Bronchial epithelial cell (primary cell): ENCODE data around the gene RABGAP1L. TPM values are rescaled to one million over a fixed set of nuclear protein-coding genes. Genes with fewer than 3 reads are reported as not detected.
A peak's percentile ranks its signal among the peaks of the same experiment; 100 is the strongest.
"Not testable (repeated sequence)": the region's sequence is repeated elsewhere in the genome, so short reads cannot be mapped to it uniquely, and the experiment has no call there.

Experiments used
- DNase-seq: peaks from one replicate; pipeline ENCODE4 v3.0.0-alpha.2; 2010; ENCODE audit warnings: low read depth
- FAIRE-seq: peaks from 2 replicates; lab custom pipeline; 2011; peaks lifted over from hg19 to GRCh38; lab: Jason Lieb, UNC
- H3K27me3 ChIP-seq: 2 replicates; pipeline ENCODE4 v1.5.1; 2011; ENCODE audit warnings: low read length; ENCODE audit not compliant: control insufficient read depth, insufficient read depth
- H3K36me3 ChIP-seq: 2 replicates; pipeline ENCODE4 v1.5.1; 2011; ENCODE audit warnings: low read length; ENCODE audit not compliant: control insufficient read depth, insufficient read depth
- H3K4me3 ChIP-seq: 2 replicates; pipeline ENCODE4 v1.5.1; 2011; ENCODE audit warnings: mild to moderate bottlenecking, low read depth, low read length, control low read depth
- total RNA-seq: library from RNA; depleted of rRNA; stranded (reverse); fragments of >200 nt; gene quantifications from 2 replicates; pipeline ENCODE4 v1.2.1, GENCODE V29; 2014
- TF ChIP-seq, protein P1 (sequence below): IDR thresholded peaks from 2 replicates; pipeline ENCODE4 v1.5.1; 2011; ENCODE audit warnings: mild to moderate bottlenecking, moderate library complexity, low read length, control low read depth, inconsistent platforms; ENCODE audit not compliant: insufficient read depth, severe bottlenecking

RABGAP1L gene
- total RNA-seq, 1 donor from 2014 or later: 37.4 TPM

- DNase-seq (peak; percentile 4), FAIRE-seq (no peak)
- TF ChIP-seq, protein P1, sequence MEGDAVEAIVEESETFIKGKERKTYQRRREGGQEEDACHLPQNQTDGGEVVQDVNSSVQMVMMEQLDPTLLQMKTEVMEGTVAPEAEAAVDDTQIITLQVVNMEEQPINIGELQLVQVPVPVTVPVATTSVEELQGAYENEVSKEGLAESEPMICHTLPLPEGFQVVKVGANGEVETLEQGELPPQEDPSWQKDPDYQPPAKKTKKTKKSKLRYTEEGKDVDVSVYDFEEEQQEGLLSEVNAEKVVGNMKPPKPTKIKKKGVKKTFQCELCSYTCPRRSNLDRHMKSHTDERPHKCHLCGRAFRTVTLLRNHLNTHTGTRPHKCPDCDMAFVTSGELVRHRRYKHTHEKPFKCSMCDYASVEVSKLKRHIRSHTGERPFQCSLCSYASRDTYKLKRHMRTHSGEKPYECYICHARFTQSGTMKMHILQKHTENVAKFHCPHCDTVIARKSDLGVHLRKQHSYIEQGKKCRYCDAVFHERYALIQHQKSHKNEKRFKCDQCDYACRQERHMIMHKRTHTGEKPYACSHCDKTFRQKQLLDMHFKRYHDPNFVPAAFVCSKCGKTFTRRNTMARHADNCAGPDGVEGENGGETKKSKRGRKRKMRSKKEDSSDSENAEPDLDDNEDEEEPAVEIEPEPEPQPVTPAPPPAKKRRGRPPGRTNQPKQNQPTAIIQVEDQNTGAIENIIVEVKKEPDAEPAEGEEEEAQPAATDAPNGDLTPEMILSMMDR: no peak
- Histone ChIP-seq H3K4me3 (no peak overlapping the region), H3K27me3 (no peaks in the 10 kb centered on the region), H3K36me3 (no peaks in the 10 kb centered on the region)
Measured at GRCh38 chr1:174584071-174584470, 424.8 kb downstream of the RABGAP1L start.

DNA sequence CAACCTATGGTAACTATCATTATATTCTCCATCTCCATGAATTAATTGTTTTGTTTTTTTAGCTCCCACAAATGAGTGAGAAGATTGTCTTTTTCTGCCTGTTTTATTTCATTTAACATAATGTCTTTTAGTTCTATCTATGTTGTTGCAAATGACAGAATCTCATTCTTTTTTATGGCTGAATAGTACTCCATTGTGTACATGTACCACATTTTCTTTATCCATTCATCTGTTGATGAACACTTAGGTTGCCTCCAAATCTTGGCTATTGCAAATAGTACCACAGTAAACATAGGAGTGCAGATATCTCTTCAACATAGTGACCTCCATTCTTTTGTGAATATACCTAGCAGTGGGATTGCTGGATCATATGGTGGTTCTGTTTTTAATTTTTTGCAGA, 429.3 kb downstream of the RABGAP1L start:
- not testable (repeated sequence) for H3K27me3 ChIP-seq, DNase-seq, FAIRE-seq, H3K36me3 ChIP-seq, H3K4me3 ChIP-seq

- Histone ChIP-seq H3K27me3 (no peaks in the 10 kb centered on the region), H3K36me3 (no peaks in the 10 kb centered on the region), H3K4me3 (no peak overlapping the region)
- FAIRE-seq (no peak), DNase-seq (no peak)
- TF ChIP-seq, protein P1: no peak
Measured at GRCh38 chr1:174605198-174605597, 445.9 kb downstream of the RABGAP1L start.

DNA sequence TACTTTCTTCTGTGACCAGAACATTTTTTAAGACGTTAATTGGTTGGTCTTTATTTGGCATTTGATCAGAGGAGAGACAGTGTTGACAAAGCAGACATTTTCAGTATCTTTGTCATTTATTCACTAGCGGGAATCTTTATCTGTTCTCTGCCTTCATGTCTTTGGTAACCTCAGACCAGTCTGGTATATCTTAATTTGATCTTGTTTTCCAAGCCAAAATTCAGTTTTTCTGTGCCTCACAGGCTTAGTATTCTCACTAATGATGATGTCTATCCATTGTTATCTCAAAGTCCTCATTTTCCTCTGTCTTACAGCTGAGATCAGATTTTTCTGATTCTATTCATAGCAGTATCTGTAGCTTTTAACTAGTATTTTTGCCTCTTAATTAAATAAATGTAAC, 447.2 kb downstream of the RABGAP1L start:
- TF ChIP-seq, protein P1: no peak
- FAIRE-seq: no peak
- Histone ChIP-seq H3K36me3 (no peaks in the 10 kb centered on the region), H3K27me3 (no peaks in the 10 kb centered on the region), H3K4me3 (no peak overlapping the region)
- no peak for DNase-seq

DNA sequence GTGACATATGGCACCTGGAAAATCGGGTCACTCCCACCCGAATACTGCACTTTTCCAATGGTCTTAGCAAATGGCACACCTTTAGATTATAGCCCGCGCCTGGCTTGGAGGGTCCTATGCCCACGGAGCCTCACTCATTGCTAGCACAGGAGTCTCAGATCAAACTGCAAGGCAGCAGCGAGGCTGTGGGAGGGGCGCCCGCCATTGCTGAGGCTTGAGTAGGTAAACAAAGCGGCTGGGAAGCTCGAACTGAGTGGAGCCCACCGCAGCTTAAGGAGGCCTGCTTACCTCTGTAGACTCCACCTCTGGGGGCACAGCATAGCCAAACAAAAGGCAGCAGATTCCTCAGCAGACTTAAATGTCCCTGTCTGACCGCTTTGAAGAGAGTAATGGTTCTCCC, 458.6 kb downstream of the RABGAP1L start:
- DNase-seq, FAIRE-seq, H3K36me3 ChIP-seq, H3K27me3 ChIP-seq, H3K4me3 ChIP-seq: not testable (repeated sequence)

GRCh38 chr1:174623324-174624035, 464.2 kb downstream of the RABGAP1L start:
- TF ChIP-seq, protein P1: no peak
- no peak for DNase-seq
- Histone ChIP-seq H3K27me3 (no peaks in the 10 kb centered on the region), H3K4me3 (no peak overlapping the region), H3K36me3 (no peaks in the 10 kb centered on the region)
- no peak for FAIRE-seq
